KMS-11 (cell line): ENCODE data around the gene OXLD1.

Experiments
- H2AFZ ChIP-seq: fragments of 200-600 bp; sonication (generic); 2 replicates; pipeline ENCODE4 v1.6.1; 2016; ENCODE audit warnings: antibody characterized with exemption, mixed run types, low read depth
- H3K27ac ChIP-seq: fragments of 200-600 bp; sonication (generic); 2 replicates; pipeline ENCODE4 v1.6.1; 2016; ENCODE audit warnings: mild to moderate bottlenecking, mixed run types
- H3K27me3 ChIP-seq: fragments of 200-600 bp; sonication (generic); 2 replicates; pipeline ENCODE4 v1.6.1; 2017; ENCODE audit warnings: mild to moderate bottlenecking, low read depth, mixed run types, moderate library complexity; ENCODE audit not compliant: insufficient read depth
- H3K36me3 ChIP-seq: fragments of 200-600 bp; sonication (generic); 2 replicates; pipeline ENCODE4 v1.6.1; 2017; ENCODE audit warnings: mild to moderate bottlenecking, mixed run types; ENCODE audit not compliant: insufficient read depth
- H3K4me1 ChIP-seq: fragments of 200-600 bp; sonication (generic); 2 replicates; pipeline ENCODE4 v1.6.1; 2016; ENCODE audit warnings: mild to moderate bottlenecking, low read depth, mixed run types; ENCODE audit not compliant: poor library complexity, severe bottlenecking
- H3K4me2 ChIP-seq: fragments of 200-600 bp; sonication (generic); 2 replicates; pipeline ENCODE4 v1.7.0; 2016; ENCODE audit warnings: mild to moderate bottlenecking, mixed run types
- H3K4me3 ChIP-seq: fragments of 200-600 bp; sonication (generic); IDR thresholded peaks from 2 replicates; pipeline ENCODE4 v1.6.1; 2017; ENCODE audit warnings: low read depth, low read length, mixed read lengths; ENCODE audit not compliant: insufficient read depth
- H3K79me2 ChIP-seq: fragments of 200-600 bp; sonication (generic); 2 replicates; pipeline ENCODE4 v1.6.1; 2016; ENCODE audit warnings: low read depth, mixed run types; ENCODE audit not compliant: insufficient read depth
- H3K9ac ChIP-seq: fragments of 200-600 bp; sonication (generic); 2 replicates; pipeline ENCODE4 v1.6.1; 2016; ENCODE audit warnings: mild to moderate bottlenecking, mixed run types
- H4K20me1 ChIP-seq: fragments of 200-600 bp; sonication (generic); 2 replicates; pipeline ENCODE4 v1.6.1; 2016; ENCODE audit warnings: mild to moderate bottlenecking, mixed run types; ENCODE audit not compliant: insufficient read depth
- CTCF ChIP-seq: fragments of 200-600 bp; sonication (generic); conservative IDR thresholded peaks from 2 replicates; pipeline ENCODE4 v1.6.1; 2017; ENCODE audit warnings: low read depth, mild to moderate bottlenecking, antibody characterized with exemption, low read length, moderate library complexity, mixed read lengths

Gene OXLD1

GRCh38 chr17:81694810-81695209, 28.4 kb upstream of the OXLD1 start:
- Histone ChIP-seq H3K27ac (no peak overlapping the region), H3K36me3 (no peaks in the 10 kb centered on the region; the same call in 1 of the 2 replicates), H3K4me2 (no peak overlapping the region), H3K4me3 (no peak overlapping the region), H3K79me2 (peaks cover 10% of the 10 kb centered on the region; the same call in 1 of the 2 replicates), H4K20me1 (no peaks in the 10 kb centered on the region), H2AFZ (no peak overlapping the region), H3K27me3 (no peaks in the 10 kb centered on the region), H3K9ac (no peak overlapping the region), H3K4me1 (no peaks in the 10 kb centered on the region)
- TF ChIP-seq CTCF = no peak

- Histone ChIP-seq H4K20me1 (no peaks in the 10 kb centered on the region), H3K9ac (no peak overlapping the region), H3K4me1 (no peaks in the 10 kb centered on the region), H3K4me2 (no peak overlapping the region), H3K36me3 (no peaks in the 10 kb centered on the region; the same call in 1 of the 2 replicates), H2AFZ (no peak overlapping the region), H3K4me3 (no peak overlapping the region), H3K27me3 (no peaks in the 10 kb centered on the region), H3K27ac (no peak overlapping the region), H3K79me2 (no peaks in the 10 kb centered on the region)
- TF ChIP-seq CTCF = no peak
Observed at GRCh38 chr17:81693509-81694210, 27.3 kb upstream of the OXLD1 start.

GRCh38 chr17:81691608-81692007, 25.2 kb upstream of the OXLD1 start:
- Histone ChIP-seq H3K27ac (no peak overlapping the region), H3K36me3 (peaks cover 4% of the 10 kb centered on the region; the same call in 1 of the 2 replicates), H3K4me3 (no peak overlapping the region), H2AFZ (no peak overlapping the region), H3K4me2 (no peak overlapping the region), H3K79me2 (peaks cover 3% of the 10 kb centered on the region; the same call in 1 of the 2 replicates), H3K9ac (no peak overlapping the region), H3K27me3 (no peaks in the 10 kb centered on the region), H3K4me1 (no peaks in the 10 kb centered on the region), H4K20me1 (no peaks in the 10 kb centered on the region)
- TF ChIP-seq CTCF = no peak

- Histone ChIP-seq H3K27ac (no peak overlapping the region), H3K79me2 (peaks cover 8% of the 10 kb centered on the region), H2AFZ (no peak overlapping the region), H3K9ac (no peak overlapping the region), H4K20me1 (no peaks in the 10 kb centered on the region), H3K4me3 (no peak overlapping the region), H3K36me3 (peaks cover 5% of the 10 kb centered on the region; the same call in 1 of the 2 replicates), H3K4me1 (peaks cover under 1% of the 10 kb centered on the region), H3K4me2 (no peak overlapping the region), H3K27me3 (no peaks in the 10 kb centered on the region)
- no peak for TF ChIP-seq CTCF
Observed at GRCh38 chr17:81691196-81691595, 24.8 kb upstream of the OXLD1 start.
